HG03460 (cell line): ENCODE measurements around the gene PI4KB.

ENCODE experiments used
- ATAC-seq: cut with Tn5 transposase; IDR thresholded peaks from one replicate; pipeline ENCODE4 v1.9.1; 2021; ENCODE audit not compliant: unreplicated experiment

The PI4KB gene

GRCh38 chr1:151312826-151313225 lies 14.4 kb downstream of the PI4KB start:
- ATAC-seq = no peak

- ATAC-seq = no peak
Observed at GRCh38 chr1:151312411-151312810, 14.8 kb downstream of the PI4KB start.

GRCh38 chr1:151311589-151312331 lies 15.5 kb downstream of the PI4KB start:
- no peak for ATAC-seq

GRCh38 chr1:151311011-151311410 lies 16.2 kb downstream of the PI4KB start:
- ATAC-seq = no peak

- ATAC-seq = no peak
Observed at GRCh38 chr1:151309811-151310323, 17.3 kb downstream of the PI4KB start.

- ATAC-seq = no peak
Observed at GRCh38 chr1:151294742-151295462, 32.3 kb downstream of the PI4KB start.

- no peak for ATAC-seq
Observed at GRCh38 chr1:151293093-151293492, 34.1 kb downstream of the PI4KB start.

- no peak for ATAC-seq
Observed at GRCh38 chr1:151292207-151293030, 34.8 kb downstream of the PI4KB start.

GRCh38 chr1:151290709-151291303 lies 36.4 kb downstream of the PI4KB start:
- no peak for ATAC-seq

GRCh38 chr1:151289991-151290708 lies 37.1 kb downstream of the PI4KB start:
- ATAC-seq = no peak

- ATAC-seq = no peak
Observed at GRCh38 chr1:151289080-151289935, 37.9 kb downstream of the PI4KB start.

GRCh38 chr1:151288502-151288901 lies 38.7 kb downstream of the PI4KB start:
- no peak for ATAC-seq

- ATAC-seq = no peak
Observed at GRCh38 chr1:151287767-151288500, 39.3 kb downstream of the PI4KB start.

GRCh38 chr1:151287341-151287699 lies 39.9 kb downstream of the PI4KB start:
- no peak for ATAC-seq

- ATAC-seq = no peak
Observed at GRCh38 chr1:151286619-151287340, 40.4 kb downstream of the PI4KB start.

GRCh38 chr1:151284013-151284577 lies 43.1 kb downstream of the PI4KB start:
- no peak for ATAC-seq

- ATAC-seq = no peak
Observed at GRCh38 chr1:151282883-151283725, 44.1 kb downstream of the PI4KB start.
